Measurements from ENCODE around the gene POU2F1. TPM values are rescaled to one million over a fixed set of nuclear protein-coding genes. Genes with fewer than 3 reads are reported as not detected.
A peak's percentile ranks its signal among the peaks of the same experiment; 100 is the strongest.

POU2F1 gene
- total RNA-seq, 1 donor from 2014 or later = 36.1 TPM

DNA sequence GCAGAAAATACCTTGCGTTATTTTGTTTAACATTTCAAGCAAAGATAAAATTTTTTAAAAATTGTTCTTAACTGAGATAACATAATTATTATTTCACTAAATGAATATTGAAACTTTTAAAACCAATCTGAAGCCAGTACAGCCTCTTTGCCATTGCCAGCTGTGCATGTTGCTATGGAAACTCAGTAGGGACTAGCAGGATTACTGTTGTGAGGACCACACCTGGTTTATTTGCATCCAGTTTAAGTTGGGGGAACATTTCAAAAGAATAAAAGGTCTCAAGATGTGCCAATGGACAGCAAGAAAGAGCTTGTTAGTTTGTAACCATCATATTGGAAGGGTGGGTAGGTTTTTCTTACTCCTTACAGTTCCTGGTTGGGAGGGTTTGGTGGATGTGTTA lies 80.7 kb downstream of the POU2F1 start:
- H3K9me3 Mint-ChIP-seq (ENCODE audit: low read depth) = no peaks in the 10 kb centered on the region
- no peaks in the 10 kb centered on the region for H3K27me3 Mint-ChIP-seq
- peaks cover 5% of the 10 kb centered on the region for H3K4me1 Mint-ChIP-seq (ENCODE audit: low read depth)
- TF ChIP-seq, protein P1, sequence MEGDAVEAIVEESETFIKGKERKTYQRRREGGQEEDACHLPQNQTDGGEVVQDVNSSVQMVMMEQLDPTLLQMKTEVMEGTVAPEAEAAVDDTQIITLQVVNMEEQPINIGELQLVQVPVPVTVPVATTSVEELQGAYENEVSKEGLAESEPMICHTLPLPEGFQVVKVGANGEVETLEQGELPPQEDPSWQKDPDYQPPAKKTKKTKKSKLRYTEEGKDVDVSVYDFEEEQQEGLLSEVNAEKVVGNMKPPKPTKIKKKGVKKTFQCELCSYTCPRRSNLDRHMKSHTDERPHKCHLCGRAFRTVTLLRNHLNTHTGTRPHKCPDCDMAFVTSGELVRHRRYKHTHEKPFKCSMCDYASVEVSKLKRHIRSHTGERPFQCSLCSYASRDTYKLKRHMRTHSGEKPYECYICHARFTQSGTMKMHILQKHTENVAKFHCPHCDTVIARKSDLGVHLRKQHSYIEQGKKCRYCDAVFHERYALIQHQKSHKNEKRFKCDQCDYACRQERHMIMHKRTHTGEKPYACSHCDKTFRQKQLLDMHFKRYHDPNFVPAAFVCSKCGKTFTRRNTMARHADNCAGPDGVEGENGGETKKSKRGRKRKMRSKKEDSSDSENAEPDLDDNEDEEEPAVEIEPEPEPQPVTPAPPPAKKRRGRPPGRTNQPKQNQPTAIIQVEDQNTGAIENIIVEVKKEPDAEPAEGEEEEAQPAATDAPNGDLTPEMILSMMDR (IDR thresholded peaks at IDR 0.05; ENCODE audit: unreplicated experiment) = no peak
- H3K4me3 Mint-ChIP-seq (ENCODE audit: low read depth) = no peak overlapping the region
- no peaks in the 10 kb centered on the region for H3K36me3 Mint-ChIP-seq (ENCODE audit: insufficient read depth)
- H3K27ac Mint-ChIP-seq = no peak overlapping the region
- DNase-seq (ENCODE audit: low spot score, unreplicated experiment) = no peak

DNA sequence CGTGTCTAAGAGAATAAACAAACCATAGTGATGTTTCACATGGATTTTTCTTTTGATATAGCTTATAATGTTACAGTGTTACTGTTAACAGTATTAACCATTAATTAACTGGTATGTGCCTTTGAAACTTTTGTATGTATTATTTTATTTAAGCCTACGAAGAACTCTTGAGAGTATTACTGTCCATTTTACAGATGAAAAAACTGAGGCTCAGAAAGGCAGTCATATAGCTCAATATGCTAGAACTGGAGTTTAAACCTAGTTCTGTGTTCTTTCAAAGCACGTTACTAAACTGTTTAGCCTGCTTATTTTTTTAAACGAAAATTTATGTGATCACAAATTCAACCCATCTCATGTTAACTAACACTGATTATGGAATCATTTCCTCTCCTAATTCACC lies 83.5 kb downstream of the POU2F1 start:
- no peak for DNase-seq (ENCODE audit: low spot score, unreplicated experiment)
- TF ChIP-seq, protein P1 (IDR thresholded peaks at IDR 0.05; ENCODE audit: unreplicated experiment) = no peak

DNA sequence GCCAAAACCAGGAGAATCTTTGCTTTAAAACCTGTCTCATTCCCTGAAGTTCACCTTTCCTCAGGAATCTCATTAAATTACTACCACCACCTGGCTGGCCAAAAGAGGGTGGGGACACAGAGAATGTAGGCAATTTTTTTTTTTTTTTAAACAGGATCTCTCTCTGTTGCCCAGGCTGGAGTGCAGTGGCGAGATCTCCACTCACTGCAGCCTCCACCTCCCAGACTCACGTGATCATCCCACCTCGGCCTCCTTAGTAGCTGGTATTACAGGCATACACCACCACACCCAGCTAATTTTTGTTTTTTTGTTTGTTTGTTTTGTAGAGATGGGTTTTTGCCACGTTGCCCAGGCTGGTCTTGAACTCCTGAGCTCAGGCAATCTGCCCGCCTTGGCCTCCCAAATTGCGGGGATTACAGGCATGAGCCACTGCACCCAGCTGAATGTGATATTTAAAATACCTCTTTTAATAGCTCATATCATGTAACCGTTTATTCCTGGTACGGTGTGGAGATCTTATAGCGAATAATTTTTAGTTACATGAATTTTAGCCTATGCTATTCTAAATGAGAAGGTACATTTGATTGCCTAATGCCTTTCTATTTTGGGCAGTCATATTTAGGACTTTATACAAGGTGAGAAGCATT lies 84.5 kb downstream of the POU2F1 start:
- H3K27ac Mint-ChIP-seq = no peak overlapping the region
- H3K4me1 Mint-ChIP-seq (ENCODE audit: low read depth) = peaks cover 1% of the 10 kb centered on the region
- H3K4me3 Mint-ChIP-seq (ENCODE audit: low read depth) = no peak overlapping the region
- H3K9me3 Mint-ChIP-seq (ENCODE audit: low read depth) = no peaks in the 10 kb centered on the region
- DNase-seq (ENCODE audit: low spot score, unreplicated experiment) = no peak
- no peaks in the 10 kb centered on the region for H3K36me3 Mint-ChIP-seq (ENCODE audit: insufficient read depth)
- H3K27me3 Mint-ChIP-seq = no peaks in the 10 kb centered on the region
- TF ChIP-seq, protein P1 (IDR thresholded peaks at IDR 0.05; ENCODE audit: unreplicated experiment) = no peak

More for the DNA sequence above, 83.5 kb downstream of the POU2F1 start:
- Mint-ChIP-seq H3K4me3 (ENCODE audit: low read depth) (no peak overlapping the region), H3K9me3 (ENCODE audit: low read depth) (no peaks in the 10 kb centered on the region), H3K4me1 (ENCODE audit: low read depth) (no peaks in the 10 kb centered on the region), H3K27ac (no peak overlapping the region), H3K27me3 (no peaks in the 10 kb centered on the region), H3K36me3 (ENCODE audit: insufficient read depth) (no peaks in the 10 kb centered on the region)

DNA sequence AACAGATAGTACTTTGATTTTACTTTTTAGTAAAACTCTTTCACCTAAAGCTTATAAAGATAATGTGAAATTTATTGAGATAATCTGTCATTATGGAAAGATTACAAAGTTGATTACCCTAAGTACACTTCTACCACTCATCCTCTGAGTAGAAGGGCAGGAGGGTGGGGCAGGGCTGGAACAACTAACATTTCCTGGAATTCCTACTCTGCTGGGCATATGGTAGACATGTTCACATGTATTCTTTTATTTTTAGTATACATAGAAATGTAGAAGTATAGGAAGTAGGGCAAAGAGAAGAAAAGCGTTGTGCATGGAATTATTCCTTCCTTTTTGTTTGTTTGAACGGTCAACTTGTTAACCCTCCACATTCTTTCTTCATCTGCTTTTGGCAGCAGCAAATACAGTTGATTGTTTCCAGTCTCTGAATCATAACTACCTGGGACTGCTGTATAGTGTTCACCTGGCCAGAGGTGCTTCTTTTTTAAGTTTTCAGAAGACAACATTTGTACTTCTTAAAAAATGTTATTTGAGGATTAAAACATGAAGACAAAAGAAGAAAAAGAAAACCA lies 85.1 kb downstream of the POU2F1 start:
- Mint-ChIP-seq H3K27ac (no peak overlapping the region), H3K27me3 (no peaks in the 10 kb centered on the region), H3K36me3 (ENCODE audit: insufficient read depth) (no peaks in the 10 kb centered on the region), H3K4me3 (ENCODE audit: low read depth) (no peak overlapping the region), H3K9me3 (ENCODE audit: low read depth) (no peaks in the 10 kb centered on the region), H3K4me1 (ENCODE audit: low read depth) (peaks cover 1% of the 10 kb centered on the region)
- TF ChIP-seq, protein P1 (IDR thresholded peaks at IDR 0.05; ENCODE audit: unreplicated experiment) = no peak
- DNase-seq (ENCODE audit: low spot score, unreplicated experiment) = no peak

DNA sequence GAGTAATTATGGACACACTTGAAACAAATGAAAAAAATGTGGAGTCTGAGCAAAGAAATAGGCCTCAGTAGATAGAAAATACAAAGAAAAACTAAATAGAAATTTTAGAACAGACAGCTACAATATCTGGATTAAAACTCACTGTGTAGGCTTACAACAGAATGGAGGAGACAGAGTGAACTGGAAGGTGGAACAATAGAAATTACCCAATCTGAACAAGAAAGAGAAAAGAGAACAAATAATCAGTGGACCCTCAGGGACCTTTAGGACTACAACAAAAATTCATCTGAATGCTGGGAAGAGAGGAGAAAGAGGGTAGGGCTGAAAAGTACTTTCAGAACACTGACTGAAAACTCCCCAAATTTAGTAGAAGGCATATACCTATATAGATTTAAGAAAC lies 90.0 kb downstream of the POU2F1 start:
- TF ChIP-seq, protein P1 (IDR thresholded peaks at IDR 0.05; ENCODE audit: unreplicated experiment) = no peak
- no peak overlapping the region for H3K4me3 Mint-ChIP-seq (ENCODE audit: low read depth)
- H3K27ac Mint-ChIP-seq = peak overlapping the region; percentile 3
- no peak for DNase-seq (ENCODE audit: low spot score, unreplicated experiment)
- H3K36me3 Mint-ChIP-seq (ENCODE audit: insufficient read depth) = peaks cover 9% of the 10 kb centered on the region
- H3K27me3 Mint-ChIP-seq = no peaks in the 10 kb centered on the region
- H3K4me1 Mint-ChIP-seq (ENCODE audit: low read depth) = peaks cover 1% of the 10 kb centered on the region
- peaks cover 8% of the 10 kb centered on the region for H3K9me3 Mint-ChIP-seq (ENCODE audit: low read depth)
